HG02884 (cell line): ENCODE measurements around the gene ZBTB7B.

ENCODE experiments used
- ATAC-seq: cut with Tn5 transposase; IDR thresholded peaks from one replicate; pipeline ENCODE4 v1.9.1; 2021; ENCODE audit warnings: mild to moderate bottlenecking, moderate library complexity; ENCODE audit not compliant: unreplicated experiment

Gene ZBTB7B

DNA sequence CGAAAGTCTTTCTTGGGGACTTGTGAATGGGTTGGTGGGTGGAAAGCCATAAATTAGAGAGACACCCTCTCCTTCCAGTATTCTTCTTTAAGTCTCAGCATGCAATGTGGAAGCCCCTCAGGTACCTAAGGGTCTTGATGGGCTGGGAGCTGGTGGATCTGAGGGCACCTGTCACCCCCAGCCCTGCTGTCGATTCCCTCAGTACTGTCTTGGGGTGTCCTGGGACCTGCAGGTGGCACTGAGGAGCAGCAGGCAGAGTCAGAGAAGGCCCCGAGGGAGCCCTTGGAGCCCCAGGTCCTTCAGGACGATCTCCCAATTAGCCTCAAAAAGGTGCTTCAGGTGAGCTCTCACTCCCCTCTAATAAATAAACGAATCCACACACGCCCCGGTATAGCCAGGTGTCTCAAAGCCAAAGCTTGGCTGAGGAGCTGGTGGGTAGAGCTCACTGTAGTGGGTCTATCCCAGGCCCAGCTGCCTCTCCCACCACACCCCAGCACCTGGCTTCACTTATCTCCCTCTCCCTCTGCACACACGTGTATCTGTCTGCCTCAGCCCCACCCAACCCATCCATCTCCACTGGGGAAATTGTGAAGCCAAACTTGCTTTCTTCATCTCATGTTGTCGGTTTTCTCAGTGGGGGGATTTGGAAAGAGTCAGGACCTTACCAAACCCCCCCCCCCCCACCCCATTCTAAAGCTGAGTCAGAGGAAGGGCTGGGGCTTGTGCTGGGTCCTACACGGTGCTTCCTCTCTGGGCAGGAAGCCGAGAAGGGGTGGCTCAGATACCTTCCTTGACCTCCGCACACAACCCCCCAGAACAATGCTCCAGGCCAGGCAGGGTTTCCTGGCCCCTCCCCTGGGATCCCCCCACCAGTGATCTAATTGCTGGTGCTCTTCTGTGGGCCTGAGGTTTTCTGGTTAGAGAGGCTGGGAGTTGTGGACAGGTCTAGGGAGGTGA, 50.1 kb downstream of the ZBTB7B start:
- ATAC-seq, result no peak

GRCh38 chr1:155053531-155054105, 51.0 kb downstream of the ZBTB7B start:
- ATAC-seq, result no peak

GRCh38 chr1:155057104-155057503, 54.5 kb downstream of the ZBTB7B start:
- ATAC-seq, result no peak

GRCh38 chr1:155057788-155058211, 55.2 kb downstream of the ZBTB7B start:
- no peak for ATAC-seq

- ATAC-seq, result no peak
Observed at GRCh38 chr1:155060736-155061135, 58.1 kb downstream of the ZBTB7B start.

DNA sequence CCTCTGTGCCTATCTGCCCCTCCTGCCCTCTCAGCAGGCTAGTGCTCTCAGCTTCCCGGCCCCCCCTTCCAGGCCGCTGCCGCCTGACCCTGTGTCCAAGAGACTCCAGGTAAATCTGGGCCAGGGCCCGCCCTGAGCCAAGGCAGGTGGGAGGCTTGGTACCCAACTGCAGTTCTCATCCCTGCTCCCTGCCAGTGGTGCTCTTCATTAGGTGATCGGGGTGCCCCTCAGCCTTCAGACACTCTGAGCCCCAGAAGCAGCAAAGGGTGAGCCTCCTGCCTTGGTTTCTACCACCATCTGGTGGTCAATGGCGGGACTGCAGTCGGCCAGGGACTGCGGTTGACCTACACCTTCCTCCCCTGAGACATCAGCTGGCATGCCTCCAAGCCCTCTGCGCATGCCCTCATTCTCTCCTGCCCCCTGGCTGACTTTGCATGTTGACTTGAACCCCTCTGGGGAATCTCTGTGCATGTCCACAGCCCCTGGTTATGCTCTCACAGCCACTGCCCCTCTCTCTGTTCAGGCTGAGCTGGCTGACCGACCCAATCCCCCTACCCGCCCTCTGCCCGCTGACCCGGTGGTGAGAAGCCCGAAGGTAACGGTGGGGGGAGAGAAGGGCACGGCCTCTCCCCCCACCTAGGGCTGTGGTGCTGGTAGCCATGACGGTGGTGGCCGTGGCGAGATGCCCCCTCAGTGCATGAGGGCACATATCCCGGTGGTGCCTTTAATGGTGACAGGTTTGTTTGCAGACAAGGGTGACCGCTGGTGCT, 59.0 kb downstream of the ZBTB7B start:
- no peak for ATAC-seq

DNA sequence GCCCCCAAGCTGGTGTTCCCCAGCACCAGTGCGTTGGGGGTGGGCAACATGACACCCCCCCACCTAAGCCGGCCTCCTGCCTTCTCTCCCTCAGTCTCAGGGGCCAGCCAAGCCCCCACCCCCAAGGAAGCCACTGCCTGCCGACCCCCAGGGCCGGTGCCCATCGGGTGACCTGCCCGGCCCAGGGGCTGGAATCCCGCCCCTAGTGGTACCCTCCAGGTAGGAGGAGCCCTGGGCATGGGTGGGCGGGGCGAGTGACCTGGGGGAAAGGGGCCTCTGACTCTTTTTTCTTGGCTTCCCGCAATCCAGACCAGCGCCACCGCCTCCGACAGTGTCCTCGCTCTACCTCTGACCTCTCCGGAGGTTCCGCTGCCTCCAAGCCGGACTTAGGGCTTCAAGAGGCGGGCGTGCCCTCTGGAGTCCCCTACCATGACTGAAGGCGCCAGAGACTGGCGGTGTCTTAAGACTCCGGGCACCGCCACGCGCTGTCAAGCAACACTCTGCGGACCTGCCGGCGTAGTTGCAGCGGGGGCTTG, 59.6 kb downstream of the ZBTB7B start:
- ATAC-seq, result no peak

- no peak for ATAC-seq
Observed at GRCh38 chr1:155062702-155063411, 60.3 kb downstream of the ZBTB7B start.

GRCh38 chr1:155063550-155064110, 61.0 kb downstream of the ZBTB7B start, which contains the start of gene EFNA4:
EFNA4 (plus strand) TSS chr1:155063740; CDS start chr1:155063824, 84 bp downstream.
- ATAC-seq, result peak; percentile 53

- no peak for ATAC-seq
Observed at GRCh38 chr1:155064111-155064831, 61.7 kb downstream of the ZBTB7B start.

DNA sequence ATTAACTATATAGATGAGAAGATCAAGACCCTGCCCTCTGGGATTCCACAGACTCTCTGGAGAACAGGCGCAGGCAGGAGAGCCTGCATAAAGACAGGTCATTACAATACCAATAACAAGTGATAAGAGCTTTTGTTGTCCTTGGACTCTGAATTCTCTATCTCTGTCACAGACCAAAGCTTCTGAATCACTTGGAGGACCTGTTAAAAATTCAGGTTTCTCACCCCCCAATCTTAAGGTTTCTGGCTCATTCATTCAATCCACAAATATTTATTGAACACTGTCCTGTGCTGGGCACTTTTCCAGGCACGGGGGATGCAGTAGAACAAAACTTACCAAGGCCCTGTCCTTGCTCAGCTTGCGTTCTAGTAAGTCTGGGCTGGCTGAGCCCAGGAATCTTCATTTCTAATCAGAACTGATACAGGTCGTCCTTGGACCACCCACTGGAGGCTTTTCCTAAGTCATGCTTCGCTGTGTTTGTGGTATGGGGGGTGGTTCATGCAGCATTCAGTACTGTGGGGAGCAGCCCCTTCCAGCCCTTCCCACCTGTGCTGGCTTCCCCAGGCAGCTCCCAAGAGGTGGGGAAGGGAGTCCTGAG, 62.3 kb downstream of the ZBTB7B start:
- ATAC-seq, result no peak

DNA sequence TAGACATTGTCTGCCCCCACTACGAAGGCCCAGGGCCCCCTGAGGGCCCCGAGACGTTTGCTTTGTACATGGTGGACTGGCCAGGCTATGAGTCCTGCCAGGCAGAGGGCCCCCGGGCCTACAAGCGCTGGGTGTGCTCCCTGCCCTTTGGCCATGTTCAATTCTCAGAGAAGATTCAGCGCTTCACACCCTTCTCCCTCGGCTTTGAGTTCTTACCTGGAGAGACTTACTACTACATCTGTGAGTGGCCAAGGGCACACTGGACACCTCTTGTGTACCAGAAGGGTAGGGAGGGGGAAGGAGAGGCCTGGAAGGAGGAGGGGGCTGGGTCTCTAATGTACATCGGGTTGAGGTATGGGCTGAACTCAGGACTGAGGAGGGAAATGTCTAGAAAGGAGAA, 64.2 kb downstream of the ZBTB7B start:
- ATAC-seq, result no peak
